NB4 (cell line): Measurements from ENCODE around the gene PDZD2.

Source experiments
- CTCF ChIP-seq: IDR thresholded peaks from one replicate; pipeline ENCODE4 v1.5.1; 2012; ENCODE audit warnings: low read depth, low read length
- MAX ChIP-seq: IDR thresholded peaks from 2 replicates; pipeline ENCODE4 v1.6.1; 2011; ENCODE audit warnings: low read depth, low read length
- MYC ChIP-seq: IDR thresholded peaks from 2 replicates; pipeline ENCODE4 v1.6.1; 2011; ENCODE audit warnings: low read depth, low read length
- POLR2A ChIP-seq: IDR thresholded peaks from 2 replicates; pipeline ENCODE4 v1.6.1; 2011; ENCODE audit warnings: mild to moderate bottlenecking; ENCODE audit not compliant: insufficient read length; ENCODE audit errors: extremely low read depth

GRCh38 chr5:32135086-32135485 lies 496.2 kb downstream of the PDZD2 start:
- TF ChIP-seq CTCF (no peak), POLR2A (no peak), MAX (no peak), MYC (no peak)
